WTC11 (cell line): Measurements from ENCODE around the gene SLC23A2. TPM values are rescaled to one million over a fixed set of nuclear protein-coding genes. Genes with fewer than 3 reads are reported as not detected.

ENCODE experiments used
- ATAC-seq: fragments of 200-7000 bp; cut with Tn5 transposase; 2 replicates; pipeline ENCODE4 v1.10.0; 2021; ENCODE audit warnings: mild to moderate bottlenecking, moderate library complexity
- CTCF ChIA-PET: fragments of 300-600 bp; sonication (Branson Sonifier 250); formaldehyde crosslinking; loops from one replicate; lab custom pipeline; 2021; ENCODE audit warnings: antibody characterized with exemption; lab: Charles Lee
- POLR2A ChIA-PET: fragments of 350-600 bp; sonication (Branson Sonifier 250); formaldehyde crosslinking; loops from one replicate; lab custom pipeline; 2021; ENCODE audit warnings: antibody characterized with exemption; lab: Charles Lee
- DNase-seq: peaks from one replicate; pipeline ENCODE4 v3.0.0; 2021; ENCODE audit warnings: low spot score
- H3K27ac Mint-ChIP-seq: 2 replicates; pipeline ENCODE4 v1.8.0; 2021; ENCODE audit warnings: mixed read lengths
- H3K27me3 Mint-ChIP-seq: 2 replicates; pipeline ENCODE4 v1.8.0; 2021; ENCODE audit warnings: low read depth, mild to moderate bottlenecking, moderate library complexity, mixed read lengths
- H3K36me3 Mint-ChIP-seq: 2 replicates; pipeline ENCODE4 v1.8.0; 2021; ENCODE audit warnings: mixed read lengths
- H3K4me1 Mint-ChIP-seq: 2 replicates; pipeline ENCODE4 v1.8.0; 2022; ENCODE audit warnings: mixed read lengths
- H3K4me3 Mint-ChIP-seq: 2 replicates; pipeline ENCODE4 v1.8.0; 2021; ENCODE audit warnings: mild to moderate bottlenecking, moderate library complexity, mixed read lengths
- H3K9me3 Mint-ChIP-seq: 2 replicates; pipeline ENCODE4 v1.8.0; 2021; ENCODE audit warnings: mixed read lengths
- CREM ChIP-seq: sonication (generic); formaldehyde crosslinking; IDR thresholded peaks from 2 replicates; pipeline ENCODE4 v1.8.1; 2022; ENCODE audit warnings: mild to moderate bottlenecking, missing genetic modification reagents, moderate library complexity
- GRHL2 ChIP-seq: fragments of 250-450 bp; sonication (Bioruptor Pico); IDR thresholded peaks from 2 replicates; pipeline ENCODE4 v1.8.0; 2022; ENCODE audit warnings: mild to moderate bottlenecking, moderate library complexity; ENCODE audit not compliant: insufficient replicate concordance, severe bottlenecking
- HMGA2 ChIP-seq: fragments of 250-450 bp; sonication (Bioruptor Pico); IDR thresholded peaks from 2 replicates; pipeline ENCODE4 v1.4.0; 2021; ENCODE audit warnings: mild to moderate bottlenecking, moderate library complexity
- NFATC4 ChIP-seq: fragments of 250-450 bp; sonication (Bioruptor Pico); IDR thresholded peaks from 2 replicates; pipeline ENCODE4 v1.9.0; 2021; ENCODE audit warnings: mild to moderate bottlenecking
- SMAD4 ChIP-seq: sonication (generic); formaldehyde crosslinking; IDR thresholded peaks from 2 replicates; pipeline ENCODE4 v1.8.0; 2022; ENCODE audit warnings: mild to moderate bottlenecking, missing genetic modification reagents
- SP1 ChIP-seq: sonication (generic); formaldehyde crosslinking; conservative IDR thresholded peaks from 2 replicates; pipeline ENCODE4 v1.8.1; 2022; ENCODE audit warnings: missing genetic modification reagents
- TP53 ChIP-seq: sonication (generic); formaldehyde crosslinking; IDR thresholded peaks from 2 replicates; pipeline ENCODE4 v1.8.1; 2023; ENCODE audit warnings: mild to moderate bottlenecking, missing genetic modification reagents
- ZNF219 ChIP-seq: sonication (generic); formaldehyde crosslinking; IDR thresholded peaks from 2 replicates; pipeline ENCODE4 v1.8.0; 2023; ENCODE audit warnings: missing genetic modification reagents, mild to moderate bottlenecking, borderline replicate concordance
- total RNA-seq: library from RNA; stranded (reverse); gene quantifications from 3 replicates; pipeline ENCODE4 v1.2.3, GENCODE V29; 2021
- TF ChIP-seq, protein P1 (sequence below): sonication (generic); formaldehyde crosslinking; IDR thresholded peaks from 2 replicates; pipeline ENCODE4 v1.8.0; 2023; ENCODE audit warnings: missing genetic modification reagents
- TF ChIP-seq, protein P2 (sequence below): sonication (generic); formaldehyde crosslinking; IDR thresholded peaks from 2 replicates; pipeline ENCODE4 v1.8.0; 2022; ENCODE audit warnings: mild to moderate bottlenecking, missing genetic modification reagents
- TF ChIP-seq, protein P3 (sequence below): sonication (generic); formaldehyde crosslinking; IDR thresholded peaks from 2 replicates; pipeline ENCODE4 v1.8.0; 2022; ENCODE audit warnings: mild to moderate bottlenecking, missing genetic modification reagents
- TF ChIP-seq, protein P4 (sequence below): sonication (generic); formaldehyde crosslinking; conservative IDR thresholded peaks from 2 replicates; pipeline ENCODE4 v1.8.1; 2023; ENCODE audit warnings: mild to moderate bottlenecking, low read depth, missing genetic modification reagents, moderate library complexity
- TF ChIP-seq, protein P5 (sequence below): sonication (generic); formaldehyde crosslinking; IDR thresholded peaks from 2 replicates; pipeline ENCODE4 v1.8.1; 2023; ENCODE audit warnings: mild to moderate bottlenecking, moderate library complexity, missing genetic modification reagents
- TF ChIP-seq, protein P6 (sequence below): fragments of 250-450 bp; sonication (Bioruptor Pico); IDR thresholded peaks from 2 replicates; pipeline ENCODE4 v1.9.0; 2021; ENCODE audit warnings: mild to moderate bottlenecking

The SLC23A2 gene
- total RNA-seq, 1 experiment from 2014 or later, result 14.5 TPM

DNA sequence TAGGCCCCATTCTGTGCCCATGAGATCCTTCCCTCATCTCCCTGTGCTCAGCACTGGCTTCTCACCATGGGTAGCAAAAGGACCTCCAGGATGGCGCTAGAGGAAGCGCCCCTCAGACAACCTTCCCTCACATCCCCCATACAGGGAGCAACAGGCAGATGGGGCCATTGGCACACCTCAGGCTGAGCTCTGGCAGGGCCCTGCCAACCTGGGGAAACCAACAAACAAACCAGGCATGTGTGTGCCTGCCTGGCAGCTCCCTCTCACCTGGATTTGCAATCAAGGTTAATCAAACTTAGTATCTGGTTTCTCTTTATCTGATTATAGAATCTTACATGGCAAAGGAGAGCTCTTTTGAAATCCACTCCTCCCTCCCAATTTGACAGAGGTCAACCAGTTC lies 134.9 kb downstream of the SLC23A2 start:
- H3K27ac Mint-ChIP-seq, result no peak overlapping the region; the same call in 1 of the 2 replicates
- DNase-seq (no peak), ATAC-seq (no peak)
- H3K36me3 Mint-ChIP-seq, result peaks cover 8% of the 10 kb centered on the region; the same call in 1 of the 2 replicates
- no peaks in the 10 kb centered on the region for H3K27me3 Mint-ChIP-seq
- H3K9me3 Mint-ChIP-seq, result no peaks in the 10 kb centered on the region
- ChIA-PET CTCF (interaction anchor here (0.6 kb wide), 1 partner anchor 80 kb away, joined by 3 read pairs; no protein-coding TSS in a partner anchor), POLR2A (no interaction called here)
- 0 out of 2 replicates have a peak, but pooled peaks cover 3% of the 10 kb centered on the region for H3K4me1 Mint-ChIP-seq
- H3K4me3 Mint-ChIP-seq, result no peak overlapping the region
- no peak for TF ChIP-seq SP1 (CRISPR knock-in tag)
- no peak for TF ChIP-seq GRHL2 (CRISPR knock-in tag)
- no peak for TF ChIP-seq NFATC4 (CRISPR knock-in tag)
- TF ChIP-seq, protein P1, sequence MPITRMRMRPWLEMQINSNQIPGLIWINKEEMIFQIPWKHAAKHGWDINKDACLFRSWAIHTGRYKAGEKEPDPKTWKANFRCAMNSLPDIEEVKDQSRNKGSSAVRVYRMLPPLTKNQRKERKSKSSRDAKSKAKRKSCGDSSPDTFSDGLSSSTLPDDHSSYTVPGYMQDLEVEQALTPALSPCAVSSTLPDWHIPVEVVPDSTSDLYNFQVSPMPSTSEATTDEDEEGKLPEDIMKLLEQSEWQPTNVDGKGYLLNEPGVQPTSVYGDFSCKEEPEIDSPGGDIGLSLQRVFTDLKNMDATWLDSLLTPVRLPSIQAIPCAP (CRISPR knock-in tag), result no peak

DNA sequence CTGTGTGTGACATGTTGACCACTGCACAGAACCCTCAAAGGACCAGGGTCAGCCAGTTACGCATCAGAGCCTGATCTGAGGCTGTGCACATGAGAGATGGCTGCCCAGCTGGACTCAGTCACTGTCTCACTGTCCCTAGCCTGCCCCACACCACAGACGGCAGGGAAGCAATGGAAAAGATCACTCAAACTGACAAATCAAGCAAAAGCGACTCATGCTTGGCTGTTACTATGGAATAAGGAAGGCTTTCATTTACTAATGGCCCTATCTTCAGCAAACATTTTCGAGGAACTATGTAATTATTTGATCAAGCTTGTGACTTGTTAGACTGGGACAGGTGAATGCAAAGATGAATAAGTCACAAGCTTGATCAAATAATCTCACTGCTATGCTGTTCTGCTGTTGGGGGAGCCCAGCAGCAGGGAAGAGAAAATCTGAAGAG lies 137.0 kb downstream of the SLC23A2 start:
- H3K4me3 Mint-ChIP-seq, result no peak overlapping the region
- H3K36me3 Mint-ChIP-seq, result peaks cover 22% of the 10 kb centered on the region
- no peak for ATAC-seq

DNA sequence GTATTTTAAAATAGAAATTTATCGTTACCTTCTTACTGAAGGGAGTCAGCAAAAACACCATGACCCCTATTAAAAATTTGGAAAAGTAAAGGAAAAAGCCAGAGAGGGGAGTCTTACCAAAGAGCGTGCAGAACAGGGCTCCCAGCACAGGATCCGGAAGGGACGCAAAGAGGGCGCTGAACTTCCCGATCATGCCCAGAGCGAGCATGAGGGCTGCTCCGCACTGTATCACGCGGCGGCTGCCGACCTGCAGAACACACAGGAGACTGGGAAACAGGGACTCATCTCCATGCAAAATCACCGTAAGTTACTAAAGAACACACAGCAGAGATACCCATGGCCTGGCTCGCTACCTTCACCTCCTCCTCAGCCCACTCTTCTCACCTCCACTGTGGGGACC lies 138.6 kb downstream of the SLC23A2 start:
- ChIA-PET CTCF (no interaction called here), POLR2A (no interaction called here)
- Mint-ChIP-seq H3K27me3 (no peaks in the 10 kb centered on the region), H3K4me3 (no peak overlapping the region), H3K4me1 (0 out of 2 replicates have a peak, but pooled peaks cover 3% of the 10 kb centered on the region), H3K9me3 (no peaks in the 10 kb centered on the region), H3K36me3 (peaks cover 39% of the 10 kb centered on the region), H3K27ac (no peak overlapping the region; the same call in 1 of the 2 replicates)
- no peak for TF ChIP-seq CREM (CRISPR knock-in tag)
- ATAC-seq (no peak), DNase-seq (no peak)

More for the DNA sequence above, 137.0 kb downstream of the SLC23A2 start:
- ChIA-PET POLR2A (no interaction called here), CTCF (no interaction called here)
- Mint-ChIP-seq H3K27ac (no peak overlapping the region), H3K4me1 (0 out of 2 replicates have a peak, but pooled peaks cover 3% of the 10 kb centered on the region), H3K9me3 (no peaks in the 10 kb centered on the region), H3K27me3 (no peaks in the 10 kb centered on the region)
- DNase-seq, result no peak
- TF ChIP-seq, protein P2, sequence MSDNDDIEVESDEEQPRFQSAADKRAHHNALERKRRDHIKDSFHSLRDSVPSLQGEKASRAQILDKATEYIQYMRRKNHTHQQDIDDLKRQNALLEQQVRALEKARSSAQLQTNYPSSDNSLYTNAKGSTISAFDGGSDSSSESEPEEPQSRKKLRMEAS (CRISPR knock-in tag), result no peak
- TF ChIP-seq, protein P3, sequence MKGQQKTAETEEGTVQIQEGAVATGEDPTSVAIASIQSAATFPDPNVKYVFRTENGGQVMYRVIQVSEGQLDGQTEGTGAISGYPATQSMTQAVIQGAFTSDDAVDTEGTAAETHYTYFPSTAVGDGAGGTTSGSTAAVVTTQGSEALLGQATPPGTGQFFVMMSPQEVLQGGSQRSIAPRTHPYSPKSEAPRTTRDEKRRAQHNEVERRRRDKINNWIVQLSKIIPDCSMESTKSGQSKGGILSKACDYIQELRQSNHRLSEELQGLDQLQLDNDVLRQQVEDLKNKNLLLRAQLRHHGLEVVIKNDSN (CRISPR knock-in tag), result no peak
- TF ChIP-seq TP53 (CRISPR knock-in tag) (no peak), ZNF219 (CRISPR knock-in tag) (no peak), HMGA2 (CRISPR knock-in tag) (no peak), SMAD4 (no peak)
- TF ChIP-seq, protein P4, sequence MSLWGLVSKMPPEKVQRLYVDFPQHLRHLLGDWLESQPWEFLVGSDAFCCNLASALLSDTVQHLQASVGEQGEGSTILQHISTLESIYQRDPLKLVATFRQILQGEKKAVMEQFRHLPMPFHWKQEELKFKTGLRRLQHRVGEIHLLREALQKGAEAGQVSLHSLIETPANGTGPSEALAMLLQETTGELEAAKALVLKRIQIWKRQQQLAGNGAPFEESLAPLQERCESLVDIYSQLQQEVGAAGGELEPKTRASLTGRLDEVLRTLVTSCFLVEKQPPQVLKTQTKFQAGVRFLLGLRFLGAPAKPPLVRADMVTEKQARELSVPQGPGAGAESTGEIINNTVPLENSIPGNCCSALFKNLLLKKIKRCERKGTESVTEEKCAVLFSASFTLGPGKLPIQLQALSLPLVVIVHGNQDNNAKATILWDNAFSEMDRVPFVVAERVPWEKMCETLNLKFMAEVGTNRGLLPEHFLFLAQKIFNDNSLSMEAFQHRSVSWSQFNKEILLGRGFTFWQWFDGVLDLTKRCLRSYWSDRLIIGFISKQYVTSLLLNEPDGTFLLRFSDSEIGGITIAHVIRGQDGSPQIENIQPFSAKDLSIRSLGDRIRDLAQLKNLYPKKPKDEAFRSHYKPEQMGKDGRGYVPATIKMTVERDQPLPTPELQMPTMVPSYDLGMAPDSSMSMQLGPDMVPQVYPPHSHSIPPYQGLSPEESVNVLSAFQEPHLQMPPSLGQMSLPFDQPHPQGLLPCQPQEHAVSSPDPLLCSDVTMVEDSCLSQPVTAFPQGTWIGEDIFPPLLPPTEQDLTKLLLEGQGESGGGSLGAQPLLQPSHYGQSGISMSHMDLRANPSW (CRISPR knock-in tag), result no peak
- TF ChIP-seq, protein P5, sequence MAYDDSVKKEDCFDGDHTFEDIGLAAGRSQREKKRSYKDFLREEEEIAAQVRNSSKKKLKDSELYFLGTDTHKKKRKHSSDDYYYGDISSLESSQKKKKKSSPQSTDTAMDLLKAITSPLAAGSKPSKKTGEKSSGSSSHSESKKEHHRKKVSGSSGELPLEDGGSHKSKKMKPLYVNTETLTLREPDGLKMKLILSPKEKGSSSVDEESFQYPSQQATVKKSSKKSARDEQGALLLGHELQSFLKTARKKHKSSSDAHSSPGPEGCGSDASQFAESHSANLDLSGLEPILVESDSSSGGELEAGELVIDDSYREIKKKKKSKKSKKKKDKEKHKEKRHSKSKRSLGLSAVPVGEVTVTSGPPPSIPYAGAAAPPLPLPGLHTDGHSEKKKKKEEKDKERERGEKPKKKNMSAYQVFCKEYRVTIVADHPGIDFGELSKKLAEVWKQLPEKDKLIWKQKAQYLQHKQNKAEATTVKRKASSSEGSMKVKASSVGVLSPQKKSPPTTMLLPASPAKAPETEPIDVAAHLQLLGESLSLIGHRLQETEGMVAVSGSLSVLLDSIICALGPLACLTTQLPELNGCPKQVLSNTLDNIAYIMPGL (CRISPR knock-in tag), result no peak
- TF ChIP-seq, protein P6, sequence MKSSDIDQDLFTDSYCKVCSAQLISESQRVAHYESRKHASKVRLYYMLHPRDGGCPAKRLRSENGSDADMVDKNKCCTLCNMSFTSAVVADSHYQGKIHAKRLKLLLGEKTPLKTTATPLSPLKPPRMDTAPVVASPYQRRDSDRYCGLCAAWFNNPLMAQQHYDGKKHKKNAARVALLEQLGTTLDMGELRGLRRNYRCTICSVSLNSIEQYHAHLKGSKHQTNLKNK, result no peak
